ENCODE data around the gene F10.

DNA sequence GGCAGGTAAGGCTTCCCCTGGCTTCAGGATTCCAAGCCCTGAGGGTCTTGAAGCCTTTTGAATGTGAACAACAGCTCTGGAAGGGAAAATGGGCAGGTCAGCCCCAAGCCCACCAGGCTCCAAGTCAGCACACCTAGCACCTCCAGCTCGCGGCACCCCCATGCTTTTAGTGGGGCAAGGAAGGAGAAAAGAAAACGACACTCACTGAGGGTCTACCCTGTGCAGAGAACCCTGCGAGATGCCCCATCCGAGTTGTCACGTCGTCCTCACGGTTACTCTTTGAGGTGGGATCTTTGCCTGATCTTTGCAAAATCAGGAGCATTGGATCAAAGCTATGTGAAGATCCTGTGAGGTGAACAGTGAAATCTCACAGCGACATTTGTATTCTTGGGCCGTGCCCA, 5.7 kb upstream of the F10 start:
- TF ChIP-seq, protein P1, sequence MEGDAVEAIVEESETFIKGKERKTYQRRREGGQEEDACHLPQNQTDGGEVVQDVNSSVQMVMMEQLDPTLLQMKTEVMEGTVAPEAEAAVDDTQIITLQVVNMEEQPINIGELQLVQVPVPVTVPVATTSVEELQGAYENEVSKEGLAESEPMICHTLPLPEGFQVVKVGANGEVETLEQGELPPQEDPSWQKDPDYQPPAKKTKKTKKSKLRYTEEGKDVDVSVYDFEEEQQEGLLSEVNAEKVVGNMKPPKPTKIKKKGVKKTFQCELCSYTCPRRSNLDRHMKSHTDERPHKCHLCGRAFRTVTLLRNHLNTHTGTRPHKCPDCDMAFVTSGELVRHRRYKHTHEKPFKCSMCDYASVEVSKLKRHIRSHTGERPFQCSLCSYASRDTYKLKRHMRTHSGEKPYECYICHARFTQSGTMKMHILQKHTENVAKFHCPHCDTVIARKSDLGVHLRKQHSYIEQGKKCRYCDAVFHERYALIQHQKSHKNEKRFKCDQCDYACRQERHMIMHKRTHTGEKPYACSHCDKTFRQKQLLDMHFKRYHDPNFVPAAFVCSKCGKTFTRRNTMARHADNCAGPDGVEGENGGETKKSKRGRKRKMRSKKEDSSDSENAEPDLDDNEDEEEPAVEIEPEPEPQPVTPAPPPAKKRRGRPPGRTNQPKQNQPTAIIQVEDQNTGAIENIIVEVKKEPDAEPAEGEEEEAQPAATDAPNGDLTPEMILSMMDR (conservative IDR thresholded peaks at IDR 0.05; ENCODE audit: low read length), result no peak
- TF ChIP-seq EZH2phosphoT487 (IDR thresholded peaks at IDR 0.05; ENCODE audit: borderline replicate concordance), result no peak
